ENCODE data around the gene BRMS1. TPM values are rescaled to one million over a fixed set of nuclear protein-coding genes. Genes with fewer than 3 reads are reported as not detected.

Gene BRMS1
- total RNA-seq, 1 donor from 2014 or later, result 37.8 TPM

DNA sequence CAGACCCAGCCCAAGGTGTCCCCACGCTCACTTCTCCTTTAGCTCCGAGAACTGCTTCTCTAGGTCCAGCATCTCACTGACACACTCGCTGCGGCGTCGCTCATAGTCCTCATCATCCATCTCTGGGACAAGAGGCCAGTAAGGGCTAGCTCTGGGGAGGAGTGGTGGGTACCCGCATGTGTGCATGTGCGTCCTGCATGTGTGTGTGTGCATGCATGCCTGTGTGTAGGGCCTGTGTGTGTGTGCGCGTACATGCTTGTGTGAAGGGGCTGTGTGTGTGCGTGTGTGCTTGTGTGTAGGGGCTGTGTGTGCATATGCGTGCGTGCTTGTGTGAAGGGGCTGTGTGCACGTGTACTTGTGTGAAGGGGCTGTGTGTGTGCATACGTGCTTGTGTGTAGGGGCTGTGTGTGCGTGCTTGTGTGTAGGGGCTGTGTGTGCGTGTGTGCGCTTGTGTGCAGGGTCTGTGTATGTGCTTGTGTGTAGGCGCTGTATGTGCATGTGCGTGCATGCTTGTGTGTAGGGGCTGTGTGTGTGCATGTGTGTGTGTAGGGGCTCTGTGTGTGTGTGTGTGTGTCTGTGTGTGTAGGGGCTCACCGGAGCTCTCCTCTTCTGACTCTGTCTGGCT, 3.3 kb downstream of the BRMS1 start:
- intact Hi-C loops (cut with DNase I), result no loop called here
- peaks cover 39% of the 10 kb centered on the region for H3K4me1 ChIP-seq
- H3K4me3 ChIP-seq, result no peak overlapping the region
- no peaks in the 10 kb centered on the region for H3K27me3 ChIP-seq (ENCODE audit: low read depth)
- TF ChIP-seq, protein P1, sequence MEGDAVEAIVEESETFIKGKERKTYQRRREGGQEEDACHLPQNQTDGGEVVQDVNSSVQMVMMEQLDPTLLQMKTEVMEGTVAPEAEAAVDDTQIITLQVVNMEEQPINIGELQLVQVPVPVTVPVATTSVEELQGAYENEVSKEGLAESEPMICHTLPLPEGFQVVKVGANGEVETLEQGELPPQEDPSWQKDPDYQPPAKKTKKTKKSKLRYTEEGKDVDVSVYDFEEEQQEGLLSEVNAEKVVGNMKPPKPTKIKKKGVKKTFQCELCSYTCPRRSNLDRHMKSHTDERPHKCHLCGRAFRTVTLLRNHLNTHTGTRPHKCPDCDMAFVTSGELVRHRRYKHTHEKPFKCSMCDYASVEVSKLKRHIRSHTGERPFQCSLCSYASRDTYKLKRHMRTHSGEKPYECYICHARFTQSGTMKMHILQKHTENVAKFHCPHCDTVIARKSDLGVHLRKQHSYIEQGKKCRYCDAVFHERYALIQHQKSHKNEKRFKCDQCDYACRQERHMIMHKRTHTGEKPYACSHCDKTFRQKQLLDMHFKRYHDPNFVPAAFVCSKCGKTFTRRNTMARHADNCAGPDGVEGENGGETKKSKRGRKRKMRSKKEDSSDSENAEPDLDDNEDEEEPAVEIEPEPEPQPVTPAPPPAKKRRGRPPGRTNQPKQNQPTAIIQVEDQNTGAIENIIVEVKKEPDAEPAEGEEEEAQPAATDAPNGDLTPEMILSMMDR (IDR thresholded peaks at IDR 0.05), result no peak
- DNase-seq (peak; percentile 39), ATAC-seq (no peak)
- no peak overlapping the region for H3K27ac ChIP-seq
- no peaks in the 10 kb centered on the region for H3K9me3 ChIP-seq
- peaks cover 57% of the 10 kb centered on the region for H3K36me3 ChIP-seq

DNA sequence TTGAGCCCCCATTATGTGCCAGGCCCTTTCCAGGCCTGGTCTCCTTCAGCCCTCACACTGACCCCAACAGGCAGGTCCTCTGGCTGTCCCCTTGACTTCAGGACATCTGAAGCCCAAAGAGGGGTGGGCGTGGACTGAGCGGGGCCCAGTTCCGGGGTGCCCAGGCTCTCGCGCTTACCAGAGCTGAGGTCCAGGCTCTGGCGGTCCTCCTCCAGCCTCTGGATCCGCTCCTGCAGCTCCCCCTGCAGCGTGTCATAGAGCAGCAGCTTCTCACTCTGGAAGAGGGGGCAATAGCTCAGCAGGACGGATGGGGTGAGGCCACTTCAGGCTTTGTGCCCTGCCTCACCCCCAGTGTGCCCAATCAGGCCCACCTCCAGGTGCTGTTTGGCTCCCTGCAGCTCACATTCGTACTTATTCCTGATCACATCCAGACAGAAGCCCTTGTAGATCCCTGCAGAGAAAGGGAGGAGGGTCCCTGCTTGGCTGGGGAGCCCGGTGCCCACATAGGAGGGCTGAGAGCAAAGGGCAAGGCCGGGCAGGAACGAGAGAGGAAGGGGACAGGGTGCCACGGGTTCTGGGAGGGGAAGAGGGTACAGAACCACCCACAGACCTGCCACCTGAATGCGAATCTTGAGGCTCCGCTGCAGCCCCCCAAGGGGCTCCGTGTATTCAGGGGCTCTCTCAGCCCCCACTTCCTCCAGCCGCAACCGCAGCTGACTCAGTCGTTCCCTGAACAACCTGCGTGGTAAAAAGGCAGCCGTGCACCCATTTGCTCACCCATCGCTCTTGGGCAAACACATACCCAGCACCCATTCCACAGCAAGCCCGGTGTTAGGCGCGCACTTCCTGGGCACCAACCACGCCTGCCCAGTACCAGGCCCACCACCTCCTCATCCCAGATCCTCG, 4.1 kb downstream of the BRMS1 start:
- no peaks in the 10 kb centered on the region for H3K9me3 ChIP-seq
- TF ChIP-seq, protein P1 (IDR thresholded peaks at IDR 0.05), result no peak
- H3K4me3 ChIP-seq, result no peak overlapping the region
- H3K27me3 ChIP-seq (ENCODE audit: low read depth), result no peaks in the 10 kb centered on the region
- DNase-seq, result peak; percentile 29
- ATAC-seq, result no peak
- intact Hi-C loops (cut with DNase I), result no loop called here
- H3K27ac ChIP-seq, result no peak overlapping the region
- H3K36me3 ChIP-seq, result peaks cover 57% of the 10 kb centered on the region
- peaks cover 39% of the 10 kb centered on the region for H3K4me1 ChIP-seq

DNA sequence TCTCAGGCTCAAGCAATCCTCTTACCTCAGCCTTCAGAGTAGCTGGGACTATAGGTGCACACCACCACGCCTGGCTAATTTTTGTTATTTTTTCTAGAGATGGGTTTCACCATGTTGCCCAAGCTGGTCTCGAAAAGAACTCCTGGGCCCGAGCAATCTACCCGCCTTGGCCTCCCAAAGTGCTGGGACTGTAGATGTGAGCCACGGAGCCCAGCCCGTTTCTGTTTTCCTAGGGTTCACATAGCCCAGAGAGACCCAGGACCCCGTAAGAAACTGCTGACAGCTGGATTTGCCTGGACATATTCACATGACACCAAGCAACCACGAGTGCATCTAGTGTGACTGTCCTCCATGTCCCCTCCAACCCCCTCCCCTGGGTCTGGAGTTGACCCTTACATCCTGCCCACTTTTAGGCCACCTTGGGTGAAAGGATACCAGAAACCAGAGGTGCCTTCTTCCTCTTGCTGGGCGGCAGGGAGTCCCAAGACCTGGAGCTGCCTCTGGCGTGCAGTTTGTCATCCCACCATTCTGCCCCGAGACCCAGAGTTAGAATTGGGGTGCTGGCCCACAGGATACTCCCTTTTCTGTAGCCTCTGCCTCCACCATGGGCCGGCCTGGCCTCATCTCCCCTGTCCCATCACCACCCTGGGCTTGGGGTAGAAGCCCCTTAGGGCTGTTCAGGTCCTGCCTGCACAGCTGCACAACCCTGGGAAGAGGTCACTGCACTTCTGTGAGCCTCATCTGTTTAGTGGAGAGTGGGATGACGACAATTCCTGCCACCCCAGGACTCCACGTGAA, 5.0 kb downstream of the BRMS1 start:
- peaks cover 57% of the 10 kb centered on the region for H3K36me3 ChIP-seq
- TF ChIP-seq, protein P1 (IDR thresholded peaks at IDR 0.05), result no peak
- no peaks in the 10 kb centered on the region for H3K27me3 ChIP-seq (ENCODE audit: low read depth)
- DNase-seq (peak; percentile 39), ATAC-seq (no peak)
- intact Hi-C loops (cut with DNase I), result no loop called here
- peaks cover 40% of the 10 kb centered on the region for H3K4me1 ChIP-seq
- H3K27ac ChIP-seq, result no peak overlapping the region
- no peak overlapping the region for H3K4me3 ChIP-seq
- no peaks in the 10 kb centered on the region for H3K9me3 ChIP-seq

DNA sequence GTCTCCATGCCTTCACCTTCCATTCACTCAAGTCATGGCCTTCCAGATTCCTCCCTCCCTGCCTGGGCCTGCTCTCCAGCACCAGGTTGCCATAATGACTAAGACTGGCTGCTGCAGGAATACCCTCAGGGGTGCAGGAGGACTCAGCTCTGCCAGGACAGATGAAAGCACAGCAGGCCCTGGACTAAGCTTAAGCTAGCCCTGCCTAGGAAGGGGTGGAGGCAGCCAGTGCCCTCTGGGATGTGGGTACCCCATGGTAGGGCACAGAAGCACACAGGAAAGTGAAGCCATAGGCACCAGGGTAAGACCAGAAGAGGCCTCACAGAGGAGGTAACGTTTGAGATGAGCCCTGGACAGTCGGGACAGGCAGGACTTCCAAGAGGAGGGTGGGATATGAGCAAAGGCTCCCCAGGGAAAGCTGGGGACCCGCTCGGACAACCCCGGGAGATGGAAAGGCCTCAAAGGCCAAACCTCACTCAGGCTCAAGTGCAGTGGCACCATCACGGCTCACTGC, 5.7 kb downstream of the BRMS1 start:
- no peak overlapping the region for H3K27ac ChIP-seq
- H3K36me3 ChIP-seq, result peaks cover 57% of the 10 kb centered on the region
- H3K9me3 ChIP-seq, result no peaks in the 10 kb centered on the region
- H3K4me3 ChIP-seq, result no peak overlapping the region
- ATAC-seq, result no peak
- TF ChIP-seq, protein P1 (IDR thresholded peaks at IDR 0.05), result no peak
- intact Hi-C loops (cut with DNase I), result no loop called here
- H3K4me1 ChIP-seq, result peaks cover 42% of the 10 kb centered on the region
- peak; percentile 30 for DNase-seq
- H3K27me3 ChIP-seq (ENCODE audit: low read depth), result no peaks in the 10 kb centered on the region
